Tracheal epithelial cell (primary cell): ENCODE results near the gene PTP4A2. TPM values are rescaled to one million over a fixed set of nuclear protein-coding genes. Genes with fewer than 3 reads are reported as not detected.

ENCODE experiments used
- total RNA-seq: library from RNA; depleted of rRNA; stranded (reverse); fragments of >200 nt; gene quantifications from 2 replicates; pipeline ENCODE4 v1.2.1, GENCODE V29; 2014

The PTP4A2 gene
- total RNA-seq: 187 and 231 TPM in 2 replicates

DNA sequence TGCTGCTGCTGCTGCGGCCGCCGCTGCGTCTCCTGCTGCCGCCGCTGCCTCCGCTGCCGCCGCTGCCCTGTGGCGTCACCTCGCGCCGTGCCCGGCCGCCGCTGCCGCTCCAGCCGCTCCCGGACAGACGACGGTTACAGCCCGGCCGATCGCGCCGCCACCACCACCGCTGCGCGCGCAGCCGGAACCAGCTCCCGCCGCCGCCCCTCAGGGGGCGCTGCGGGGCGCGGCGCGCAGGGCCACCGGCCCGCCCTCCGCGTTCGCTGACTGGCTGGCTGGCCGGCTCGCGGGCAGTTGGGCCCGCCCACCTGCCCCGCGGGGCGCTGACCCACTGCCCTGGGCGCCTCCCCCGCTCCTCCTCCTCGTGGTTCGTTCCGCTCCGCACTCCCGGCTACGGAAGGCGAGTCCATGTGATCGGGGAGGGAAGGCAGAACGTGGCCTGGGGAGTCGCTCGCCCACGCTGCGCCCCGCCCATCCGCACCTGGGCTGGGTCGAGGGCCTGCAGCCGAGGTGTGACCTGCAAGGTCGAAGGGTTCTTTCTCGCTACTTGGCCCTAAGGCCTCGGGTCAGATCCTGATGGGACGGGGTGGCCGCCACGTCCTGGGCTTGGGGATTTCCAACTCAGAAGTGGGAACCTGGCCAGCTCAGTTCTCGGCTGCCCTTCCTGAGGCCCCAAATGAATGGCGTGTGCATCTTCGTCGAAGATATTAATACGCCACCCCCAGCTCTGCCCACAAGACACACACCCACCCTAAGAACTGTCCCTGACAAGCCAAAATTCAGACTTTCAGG lies at the start of gene PTP4A2:
PTP4A2 (minus strand) TSS at position 185 of the 792 bp plus-strand sequence. CDS start 19,303 bp downstream, outside the sequence.

Other genes starting within 250 kb of the PTP4A2 start
- 130 and 134 TPM in 2 replicates for gene COL16A1, start 234.4 kb downstream of the PTP4A2 start, total RNA-seq
- gene ADGRB2, start 174.0 kb downstream of the PTP4A2 start, total RNA-seq: 0.21 and 0.72 TPM in 2 replicates
- gene SPOCD1, start 122.3 kb downstream of the PTP4A2 start, total RNA-seq: 1.5 and 15.2 TPM in 2 replicates
- gene KHDRBS1, start 75.5 kb upstream of the PTP4A2 start, total RNA-seq: 38.6 and 60.7 TPM in 2 replicates
- gene TMEM39B, start 134.6 kb upstream of the PTP4A2 start, total RNA-seq: 2.1 and 4.3 TPM in 2 replicates
- gene KPNA6, start 169.7 kb upstream of the PTP4A2 start, total RNA-seq: 34.5 and 40.1 TPM in 2 replicates
- 38.4 and 41.7 TPM in 2 replicates for gene TXLNA, start 241.3 kb upstream of the PTP4A2 start, total RNA-seq